ENCODE measurements around the gene CAMK1G.

CAMK1G gene

DNA sequence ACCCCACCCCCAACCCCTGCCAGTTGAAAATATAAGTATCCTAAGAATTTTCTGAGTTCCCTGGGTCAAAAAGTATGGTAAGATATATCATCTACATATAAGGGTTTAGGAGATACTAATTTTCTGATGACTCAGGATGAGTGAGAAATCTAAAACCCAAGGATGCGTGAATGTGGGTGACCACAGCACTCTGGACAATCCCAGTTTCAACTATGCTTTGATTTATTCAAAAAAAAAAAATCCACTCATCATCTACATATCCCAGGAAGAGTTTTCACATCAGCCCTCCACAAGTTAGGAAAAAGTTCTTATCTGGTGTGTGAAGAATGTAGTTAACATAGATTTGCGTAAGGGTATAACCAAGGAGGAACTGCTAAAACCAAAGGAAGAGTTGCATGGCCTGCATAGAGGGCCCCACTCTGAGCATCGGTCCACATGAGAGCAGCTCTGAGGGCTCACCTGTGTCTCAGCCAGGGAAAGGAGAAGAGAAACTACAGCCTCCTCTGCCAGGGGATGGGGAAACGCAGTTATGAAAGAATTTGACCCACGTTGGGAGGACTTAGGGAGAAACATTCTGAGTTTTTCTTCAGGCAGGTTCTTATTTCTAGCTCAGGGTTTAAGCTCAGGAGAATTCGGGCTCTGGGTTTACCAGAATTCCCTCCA lies 50.0 kb downstream of the CAMK1G start:
- in situ Hi-C loops (cut with MboI; ENCODE audit: low sequenced_read_pairs): no loop called here

DNA sequence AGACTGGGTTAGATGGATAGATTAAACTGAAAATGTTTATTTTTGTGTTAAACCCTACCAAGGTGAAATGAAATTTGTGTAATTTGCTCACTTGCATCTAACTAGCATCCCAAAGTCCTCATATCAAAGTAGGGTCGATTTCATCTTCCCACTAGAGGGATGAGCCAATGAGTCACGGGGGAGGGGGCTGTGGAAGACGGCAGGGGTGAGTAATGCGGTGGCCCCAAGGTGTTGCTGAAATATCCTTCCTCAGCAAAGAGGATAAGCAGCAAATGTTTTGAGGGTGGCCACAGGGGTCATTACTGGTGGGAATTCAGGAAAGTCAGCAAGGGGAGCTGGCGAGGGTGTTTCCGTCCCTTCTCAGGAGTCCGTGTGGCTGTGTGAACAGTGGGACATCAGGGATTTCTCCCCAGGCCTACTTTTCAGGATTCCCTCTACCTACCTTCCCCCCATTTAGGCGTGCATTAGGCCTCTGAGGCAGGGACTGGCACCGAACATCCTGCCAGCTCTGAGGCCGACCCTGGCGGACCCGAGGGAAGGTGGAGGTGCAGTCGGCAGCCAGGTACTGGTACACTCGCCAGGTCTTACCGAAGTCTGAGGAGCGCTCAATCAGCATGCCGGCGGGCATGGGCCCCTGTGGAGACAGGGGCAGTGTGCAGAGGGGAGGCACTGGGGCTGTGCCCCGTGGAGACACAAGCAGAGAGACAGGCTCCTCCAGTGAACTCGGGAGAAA lies 50.7 kb downstream of the CAMK1G start:
- in situ Hi-C loops (cut with MboI; ENCODE audit: low sequenced_read_pairs): no loop called here

DNA sequence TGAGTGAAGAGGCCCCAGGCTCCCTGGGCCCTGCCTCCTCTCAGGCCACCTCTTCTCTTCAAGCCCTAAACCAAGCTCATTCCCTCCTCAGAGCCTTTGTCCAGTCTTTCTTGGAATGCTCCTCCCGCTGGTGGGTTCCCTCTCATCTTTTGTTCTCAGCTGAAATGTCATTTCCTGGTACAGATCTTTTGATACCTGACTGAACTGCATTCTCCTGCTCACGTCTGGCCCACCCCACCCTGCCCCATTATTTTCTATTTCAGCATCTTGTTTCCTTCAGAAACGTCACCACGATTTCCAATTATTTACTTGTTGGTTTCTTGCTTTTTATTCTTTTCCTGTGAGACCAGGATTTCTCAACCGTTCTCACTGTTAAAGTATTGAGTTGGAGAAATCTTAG lies 52.3 kb downstream of the CAMK1G start:
- in situ Hi-C loops (cut with MboI; ENCODE audit: low sequenced_read_pairs): no loop called here

DNA sequence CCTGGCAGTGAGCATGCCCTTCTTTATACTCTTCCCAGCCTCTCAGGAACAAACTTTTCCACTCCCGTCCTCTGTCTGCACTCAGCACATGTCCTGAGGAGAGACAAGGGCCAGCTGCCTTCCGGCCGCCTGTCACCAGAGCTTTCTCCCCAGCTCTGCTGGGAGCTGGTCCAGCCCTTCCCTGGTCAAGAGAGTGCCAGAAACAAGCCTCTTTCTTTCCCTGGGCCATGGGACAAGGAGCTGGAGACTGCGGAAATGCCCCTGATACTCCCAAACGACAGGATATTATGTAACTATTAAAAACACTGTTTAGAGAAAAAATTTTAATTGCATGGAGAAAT lies 58.3 kb downstream of the CAMK1G start:
- in situ Hi-C loops (cut with MboI; ENCODE audit: low sequenced_read_pairs): no loop called here

DNA sequence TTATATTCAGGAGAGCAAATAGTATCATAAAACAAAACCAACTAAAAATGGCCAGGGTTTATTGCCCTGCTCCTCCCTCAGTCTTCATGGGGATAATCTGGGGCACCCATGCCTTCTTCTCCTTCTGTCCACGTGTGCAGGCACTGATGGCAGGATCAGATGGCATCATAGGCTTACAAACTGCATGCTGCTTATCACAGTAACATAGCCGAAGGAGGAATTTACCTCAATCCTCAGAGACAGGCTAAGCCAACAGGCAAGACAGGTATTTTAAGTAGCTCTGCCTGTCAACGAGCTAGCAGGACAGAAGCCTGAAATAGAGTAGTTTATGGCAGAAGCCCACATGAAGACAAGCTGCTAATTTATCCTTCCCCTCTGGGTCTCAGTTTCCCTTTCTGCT lies 59.3 kb downstream of the CAMK1G start:
- in situ Hi-C loops (cut with MboI; ENCODE audit: low sequenced_read_pairs): no loop called here

DNA sequence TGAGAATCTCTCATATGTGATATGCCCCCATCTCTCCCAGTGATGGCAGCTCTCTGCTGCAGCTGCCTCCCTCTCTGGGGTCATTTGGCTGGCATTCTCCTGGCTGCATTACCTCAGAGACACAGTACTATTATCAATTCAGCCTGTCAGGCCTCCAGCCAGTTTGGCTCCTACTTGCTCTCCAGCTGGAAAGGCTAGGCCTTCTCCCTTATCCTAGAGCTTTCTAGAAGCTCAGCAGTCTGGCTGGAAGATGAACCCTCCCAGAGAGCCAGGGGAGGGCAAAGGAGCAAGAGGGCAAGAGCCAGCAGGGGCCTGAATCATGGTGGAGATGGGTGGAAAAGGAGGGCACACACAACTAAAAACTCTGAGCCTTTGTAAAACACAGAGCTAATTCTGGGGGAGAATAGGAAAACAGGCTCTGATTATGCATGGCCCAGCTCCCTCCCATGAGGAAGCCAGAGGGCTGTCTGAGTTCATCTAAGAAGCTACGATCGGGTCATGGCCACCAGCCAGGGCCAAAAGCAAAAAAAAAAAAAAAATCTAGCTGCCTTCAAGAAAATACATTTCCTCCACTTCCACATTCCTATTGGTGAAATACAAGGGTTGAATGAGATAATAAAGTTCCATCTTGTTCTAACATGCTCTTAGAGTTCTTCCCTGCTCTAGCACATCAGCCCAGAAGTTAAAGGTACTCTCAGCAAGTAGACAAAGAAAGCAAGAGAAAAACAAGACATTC lies 59.9 kb downstream of the CAMK1G start:
- in situ Hi-C loops (cut with MboI; ENCODE audit: low sequenced_read_pairs): no loop called here

DNA sequence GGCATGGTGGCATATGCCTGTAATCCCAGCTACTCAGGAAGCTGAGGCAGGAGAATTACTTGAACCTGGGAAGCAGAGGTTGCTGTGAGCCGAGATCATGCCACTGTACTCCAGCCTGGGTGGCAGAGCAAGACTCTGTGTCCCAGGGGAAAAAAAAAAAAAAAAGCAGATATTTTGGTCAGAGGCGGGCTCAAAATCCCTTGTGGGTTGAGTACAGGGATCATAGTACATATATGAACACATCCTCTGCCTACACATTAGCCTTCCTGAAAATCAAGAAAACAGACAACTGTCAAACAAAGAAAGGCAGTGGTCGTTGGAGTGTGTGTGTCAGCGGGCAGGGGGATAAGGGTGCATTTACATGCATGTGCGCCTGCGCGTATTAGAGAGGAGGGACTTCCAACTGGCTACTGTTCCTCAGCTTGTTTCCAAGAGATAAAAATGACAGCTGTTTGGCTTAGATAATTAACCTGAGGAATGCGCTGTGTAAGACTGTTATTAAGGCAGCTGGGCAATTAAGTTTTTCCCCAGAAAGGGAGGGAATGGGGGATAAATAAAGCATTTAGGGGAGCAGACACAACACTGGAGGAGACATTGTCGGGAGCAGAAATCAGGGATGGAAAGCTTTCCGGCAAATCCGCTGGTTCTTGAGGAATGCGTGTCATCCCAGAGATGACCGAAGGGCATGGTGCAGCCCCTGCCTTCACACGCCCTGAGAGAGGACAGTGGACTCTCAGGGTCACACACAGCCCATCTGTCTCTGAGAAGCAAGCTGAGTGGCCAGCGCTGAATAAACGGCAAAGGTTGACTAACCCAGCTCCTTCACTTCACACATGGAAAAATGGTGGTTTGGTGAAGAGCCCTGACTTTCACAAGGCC lies 62.3 kb downstream of the CAMK1G start:
- in situ Hi-C loops (cut with MboI; ENCODE audit: low sequenced_read_pairs): no loop called here

DNA sequence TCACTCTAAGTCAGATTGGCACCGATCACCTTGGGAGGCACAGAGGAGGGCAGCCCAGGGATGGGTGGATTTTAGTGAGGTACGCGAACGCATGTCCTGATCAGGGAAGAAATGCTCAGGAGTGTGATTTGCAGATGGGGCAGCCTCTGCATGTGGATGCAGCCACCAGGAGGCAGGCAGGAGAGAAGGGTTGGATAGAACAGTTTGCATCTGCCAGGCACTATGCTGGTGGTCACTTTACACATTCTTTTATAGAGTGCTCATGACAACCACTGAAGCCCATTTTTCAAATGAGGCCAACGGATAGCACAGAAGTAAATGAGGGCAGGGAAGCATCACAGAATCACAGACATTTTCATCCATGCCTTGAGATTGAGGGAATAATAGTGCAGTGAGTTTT lies 63.0 kb downstream of the CAMK1G start:
- in situ Hi-C loops (cut with MboI; ENCODE audit: low sequenced_read_pairs): no loop called here

DNA sequence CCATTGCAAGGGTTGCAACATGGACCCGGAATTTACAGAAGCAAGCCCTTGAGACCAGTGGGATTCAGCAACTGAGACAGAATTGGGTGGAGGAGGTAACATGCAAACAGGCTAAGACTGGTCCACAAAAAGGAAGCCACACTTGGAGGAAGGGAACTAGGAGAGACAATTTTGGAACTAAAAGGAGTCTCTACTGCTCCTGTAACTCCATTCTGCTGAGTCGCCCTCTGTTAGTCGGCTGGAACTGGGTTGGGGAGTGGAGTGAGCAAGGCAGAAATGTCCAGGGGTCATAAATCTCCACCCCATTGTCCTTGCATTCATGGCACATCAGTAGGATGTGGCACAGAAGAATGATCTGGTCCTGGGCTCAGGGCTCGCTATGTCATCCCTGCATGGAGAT lies 63.6 kb downstream of the CAMK1G start:
- in situ Hi-C loops (cut with MboI; ENCODE audit: low sequenced_read_pairs): no loop called here

DNA sequence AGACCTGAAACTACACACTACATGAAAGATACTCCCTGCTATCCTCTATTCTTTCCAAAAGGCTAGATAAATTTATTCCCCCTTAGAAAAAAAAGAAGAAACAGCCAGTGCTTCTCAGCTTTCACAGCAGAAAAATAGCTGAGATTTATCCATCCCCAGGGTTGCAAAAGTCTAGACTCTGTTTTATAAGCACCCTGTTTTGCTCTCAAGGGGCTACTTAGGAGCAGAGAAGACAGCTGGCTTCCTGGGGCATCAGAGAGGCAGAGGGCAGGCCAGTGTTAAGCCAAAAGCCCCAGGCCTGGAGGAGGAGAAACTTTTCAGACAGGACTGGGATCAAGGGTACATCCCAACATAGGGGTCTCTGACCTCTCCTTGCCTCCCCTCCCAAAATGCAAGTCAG lies 64.8 kb downstream of the CAMK1G start:
- in situ Hi-C loops (cut with MboI; ENCODE audit: low sequenced_read_pairs): no loop called here

DNA sequence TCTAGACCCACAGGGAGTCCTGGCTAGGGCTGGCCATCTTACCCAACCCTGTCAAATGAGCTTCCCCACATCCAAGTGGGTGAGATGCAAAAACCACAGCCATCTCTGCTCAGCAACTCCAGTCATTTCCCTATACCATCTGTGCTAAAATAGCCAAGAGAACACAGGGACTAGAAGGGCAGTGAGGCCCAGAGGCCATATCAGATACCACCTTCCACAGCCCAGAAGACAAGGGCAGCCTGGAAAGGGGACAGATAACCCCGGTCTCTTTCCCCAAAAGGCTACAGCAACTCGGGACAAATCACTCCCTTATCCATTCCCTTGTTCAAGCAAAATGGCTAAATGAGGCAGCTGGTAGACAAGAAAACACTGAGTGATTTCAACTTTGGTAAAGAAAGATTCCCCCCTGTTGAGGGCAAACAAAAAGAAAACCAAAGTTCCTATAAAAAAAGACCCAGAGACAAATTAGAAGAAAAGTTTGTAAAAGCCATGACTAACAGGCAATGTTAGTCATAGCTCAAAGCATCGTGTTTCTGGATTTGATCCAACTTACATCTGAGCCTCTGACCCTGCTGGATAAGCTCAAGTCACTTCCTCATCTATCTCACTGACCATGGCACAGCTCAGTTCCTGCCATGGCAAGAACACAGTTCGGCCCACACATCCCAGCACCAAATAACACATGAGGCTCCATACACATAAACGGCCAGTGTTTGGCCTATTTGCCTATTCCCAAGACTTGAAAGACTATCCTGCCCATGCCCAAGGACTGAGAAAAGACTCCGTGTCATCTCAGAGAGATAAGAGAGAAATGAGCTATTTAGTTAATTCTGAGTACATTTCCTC lies 65.6 kb downstream of the CAMK1G start:
- in situ Hi-C loops (cut with MboI; ENCODE audit: low sequenced_read_pairs): no loop called here

DNA sequence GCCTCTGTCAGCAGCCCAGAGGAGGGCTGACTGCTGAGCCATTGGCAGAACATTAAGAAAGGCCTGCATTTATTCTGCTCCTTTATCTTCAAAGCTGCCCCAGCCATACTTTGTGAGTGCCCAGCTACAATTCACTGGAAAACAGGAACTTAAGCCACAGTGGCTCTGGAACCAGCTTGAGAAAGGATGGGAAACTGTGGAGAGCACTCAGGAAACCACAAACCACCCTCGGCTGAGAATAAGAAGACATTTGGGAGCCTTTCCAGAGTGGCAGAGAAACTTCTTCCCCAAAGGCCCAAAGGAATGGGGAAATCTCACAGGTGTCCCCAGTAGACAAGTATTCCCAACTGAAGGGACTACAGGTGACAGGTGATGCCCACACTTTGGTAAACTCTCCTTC lies 66.9 kb downstream of the CAMK1G start:
- in situ Hi-C loops (cut with MboI; ENCODE audit: low sequenced_read_pairs): no loop called here

DNA sequence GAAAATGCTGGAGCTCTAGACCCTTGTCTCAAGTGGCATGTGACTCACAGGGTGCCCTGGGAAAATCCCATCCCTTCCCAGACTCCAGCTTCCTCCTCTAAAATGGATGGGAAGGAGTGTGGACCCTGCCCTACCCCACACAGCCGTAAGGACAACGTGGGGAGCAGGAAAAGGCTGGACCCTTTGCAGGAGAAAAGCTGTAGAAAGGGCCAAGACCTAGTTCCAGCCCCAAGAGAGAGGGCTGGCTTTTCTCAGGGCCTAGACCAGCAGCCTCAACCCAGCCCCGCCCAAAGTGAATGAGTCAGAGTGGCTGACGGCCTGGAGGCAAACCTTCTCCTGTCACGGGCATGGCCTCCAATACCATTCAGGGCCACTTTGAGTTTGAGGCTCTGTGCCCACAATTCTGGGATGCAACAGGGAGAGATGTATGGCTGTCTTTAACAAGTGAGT lies 67.6 kb downstream of the CAMK1G start:
- in situ Hi-C loops (cut with MboI; ENCODE audit: low sequenced_read_pairs): no loop called here

DNA sequence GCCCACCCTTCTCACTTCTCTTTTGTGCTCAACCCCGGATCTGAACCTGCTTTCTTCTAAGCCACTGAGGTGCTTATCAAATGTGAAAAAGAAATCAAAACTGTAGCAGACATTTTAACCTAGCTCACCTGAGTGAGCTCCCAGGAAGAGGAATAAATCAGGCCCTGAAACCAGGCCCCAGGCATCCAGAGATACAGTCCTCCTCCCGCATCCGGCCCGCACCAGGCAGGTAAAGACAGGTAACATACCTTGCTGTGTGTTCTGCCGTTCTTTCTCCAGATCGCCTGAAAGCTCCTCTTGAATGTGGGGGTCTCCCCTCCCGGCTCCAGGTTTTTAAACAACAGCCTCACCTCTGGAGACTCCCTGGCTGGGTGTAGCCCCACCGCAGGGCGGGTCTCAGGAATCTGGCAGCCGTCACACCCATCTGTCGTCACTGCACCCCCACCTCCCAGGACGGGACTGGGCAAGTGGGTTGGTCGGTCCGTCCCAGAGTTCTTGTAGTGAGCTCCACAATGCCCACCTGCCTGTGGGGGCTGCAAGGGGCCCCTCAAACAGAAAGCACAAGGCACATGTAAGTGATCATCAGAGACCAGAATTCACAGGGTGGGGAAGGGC lies 68.7 kb downstream of the CAMK1G start, which contains the start of gene LAMB3:
TSS of gene LAMB3 (minus strand) at position 305 of the 615 bp plus-strand sequence. CDS start 1,481 bp downstream, outside the sequence.
- in situ Hi-C loops (cut with MboI; ENCODE audit: low sequenced_read_pairs): no loop called here

DNA sequence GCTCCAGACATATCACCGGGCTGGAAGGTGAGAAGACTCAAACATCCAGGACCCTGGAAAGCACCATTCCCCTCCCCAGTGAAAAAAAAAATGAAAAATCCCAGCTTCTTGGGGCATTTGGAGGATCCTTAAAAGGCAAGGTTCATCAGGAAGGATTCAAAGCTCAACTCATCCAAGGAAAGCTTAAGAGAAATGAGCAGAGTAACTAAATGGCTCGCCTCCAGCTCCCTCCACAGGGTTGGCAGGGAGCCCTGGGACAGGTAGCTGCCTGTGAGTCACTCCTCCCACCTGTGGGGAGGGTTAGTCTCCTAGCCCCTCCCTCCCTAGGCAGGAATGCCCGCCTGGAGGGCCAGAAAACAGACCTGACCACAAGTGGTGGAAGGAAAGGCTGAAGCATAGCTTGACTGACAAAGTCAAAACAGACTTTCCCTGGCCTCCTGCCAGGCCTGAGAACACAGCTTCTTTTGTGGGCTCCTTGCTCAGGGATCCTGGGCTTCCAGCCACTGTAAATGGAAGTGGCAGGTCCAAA lies 69.4 kb downstream of the CAMK1G start:
- in situ Hi-C loops (cut with MboI; ENCODE audit: low sequenced_read_pairs): no loop called here

DNA sequence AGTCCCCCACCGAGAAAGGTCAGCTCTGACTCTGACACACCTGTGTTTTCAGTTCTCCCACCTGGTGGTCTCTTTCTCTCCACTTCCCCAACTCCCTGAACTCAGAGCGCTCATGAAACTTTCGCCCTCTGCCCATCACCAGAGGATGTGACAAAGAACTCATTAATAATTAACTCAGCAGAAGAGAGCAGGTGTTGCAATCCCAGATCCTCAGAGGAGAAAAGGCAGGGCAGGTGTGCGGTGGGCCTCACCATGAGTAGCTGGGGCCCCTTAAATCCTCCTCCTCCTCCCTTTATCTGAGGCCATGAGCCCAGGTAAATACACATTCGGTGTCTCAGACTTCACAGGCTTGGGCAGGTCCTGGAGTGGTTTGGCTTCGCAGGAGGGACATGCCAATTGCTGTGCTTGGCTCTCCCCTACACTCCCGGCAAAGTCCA lies 70.4 kb downstream of the CAMK1G start:
- in situ Hi-C loops (cut with MboI; ENCODE audit: low sequenced_read_pairs): no loop called here

DNA sequence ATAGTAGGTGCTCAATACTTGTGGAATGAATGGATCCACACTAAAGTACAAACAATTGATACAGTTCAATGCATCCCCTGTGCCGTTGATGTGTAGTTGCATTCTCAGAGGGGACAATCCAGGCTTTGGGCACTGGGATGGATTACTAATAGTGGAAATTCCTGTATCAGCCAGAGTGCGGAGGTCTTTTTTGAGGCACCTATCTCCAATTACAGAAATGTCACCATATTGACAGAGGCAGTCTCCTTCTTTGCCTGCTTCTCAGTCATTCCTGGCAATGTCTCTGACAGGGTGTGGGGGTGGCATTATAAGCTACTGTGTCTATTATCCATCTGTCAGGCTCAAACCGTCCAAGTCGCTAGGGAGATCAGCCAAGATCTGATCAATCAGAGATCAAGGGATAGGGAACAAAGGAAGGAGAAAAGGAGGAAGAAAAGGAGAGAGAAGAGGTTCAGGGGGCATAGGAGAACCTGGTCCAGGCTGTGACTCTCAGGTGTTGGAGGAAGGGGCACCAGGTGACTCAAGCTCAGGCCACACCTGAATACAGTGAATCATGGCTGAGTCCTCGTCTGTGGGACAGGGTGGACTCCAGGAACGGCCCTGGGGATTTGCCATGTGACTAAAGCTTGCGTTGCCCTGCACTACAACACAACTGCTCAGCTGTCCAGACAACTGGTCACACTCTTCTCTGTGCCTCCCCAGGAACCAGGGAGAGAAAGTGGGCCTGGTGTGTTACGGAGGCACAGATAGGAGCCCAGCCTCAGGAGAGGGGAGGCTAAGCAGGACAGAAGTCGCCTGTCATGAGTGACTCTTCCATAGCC lies 72.1 kb downstream of the CAMK1G start:
- in situ Hi-C loops (cut with MboI; ENCODE audit: low sequenced_read_pairs): no loop called here

DNA sequence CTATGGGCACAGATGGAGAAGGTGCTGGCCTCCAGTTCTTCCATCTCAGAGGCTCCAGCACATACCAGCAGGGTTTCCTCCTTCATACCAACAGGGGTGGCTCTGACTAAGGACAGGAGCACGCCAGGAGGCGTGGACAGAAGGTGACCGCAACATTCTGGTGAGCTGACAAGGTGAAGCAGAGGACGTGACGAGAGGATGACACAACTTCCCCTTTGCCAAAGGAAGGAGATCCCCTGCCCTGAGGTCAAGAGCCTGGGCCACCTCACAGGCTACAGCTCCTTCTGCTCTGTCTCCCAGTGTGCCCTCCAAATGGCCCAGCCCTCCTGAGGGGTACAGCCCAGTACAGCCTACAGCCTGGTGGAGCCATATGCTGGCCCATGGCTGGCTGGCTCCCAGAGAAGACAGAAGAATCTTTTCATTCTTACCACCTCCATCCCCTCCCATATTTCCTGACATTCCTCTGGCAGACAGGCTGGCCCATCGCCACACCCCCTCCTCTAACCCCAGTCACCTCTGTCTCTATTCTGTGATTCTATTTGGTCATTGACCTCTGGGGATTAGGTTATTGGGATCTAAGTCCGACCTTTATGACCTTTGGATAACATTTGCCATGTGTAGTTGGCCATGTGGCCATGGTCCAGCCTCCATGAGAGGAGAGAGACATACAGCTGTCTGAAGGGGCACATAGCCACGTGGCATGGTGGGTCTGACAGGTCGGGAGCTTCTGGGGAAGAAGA lies 73.8 kb downstream of the CAMK1G start:
- in situ Hi-C loops (cut with MboI; ENCODE audit: low sequenced_read_pairs): no loop called here
